GM19467 (cell line): ENCODE measurements around the gene EPB41.
"Not testable (repeated sequence)": the region's sequence is repeated elsewhere in the genome, so short reads cannot be mapped to it uniquely, and the experiment has no call there.

Experiments
- ATAC-seq: cut with Tn5 transposase; IDR thresholded peaks from one replicate; pipeline ENCODE4 v1.9.1; 2021; ENCODE audit warnings: mild to moderate bottlenecking, moderate library complexity; ENCODE audit not compliant: unreplicated experiment

Gene EPB41

GRCh38 chr1:28926629-28927265 is 12.4 kb downstream of the EPB41 start:
- peak; percentile 87 for ATAC-seq

DNA sequence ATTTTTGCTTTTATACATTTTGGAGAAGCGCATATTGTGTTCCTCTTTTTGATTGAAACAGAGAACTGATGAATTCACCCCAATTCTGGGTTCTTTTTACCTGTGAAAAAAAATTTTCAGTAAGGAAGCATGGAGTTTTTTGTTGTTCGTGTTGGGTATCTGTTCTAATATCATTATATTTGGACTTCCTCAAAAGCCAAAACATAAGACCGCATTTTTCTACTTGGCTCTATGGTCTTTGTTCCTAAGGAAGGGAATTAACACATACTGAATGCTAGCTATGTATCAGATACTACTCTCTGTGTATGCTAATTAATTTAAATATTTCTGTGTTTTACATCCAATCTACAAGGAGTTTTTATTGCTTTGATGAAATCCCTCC is 12.9 kb downstream of the EPB41 start:
- peak; percentile 9 for ATAC-seq

DNA sequence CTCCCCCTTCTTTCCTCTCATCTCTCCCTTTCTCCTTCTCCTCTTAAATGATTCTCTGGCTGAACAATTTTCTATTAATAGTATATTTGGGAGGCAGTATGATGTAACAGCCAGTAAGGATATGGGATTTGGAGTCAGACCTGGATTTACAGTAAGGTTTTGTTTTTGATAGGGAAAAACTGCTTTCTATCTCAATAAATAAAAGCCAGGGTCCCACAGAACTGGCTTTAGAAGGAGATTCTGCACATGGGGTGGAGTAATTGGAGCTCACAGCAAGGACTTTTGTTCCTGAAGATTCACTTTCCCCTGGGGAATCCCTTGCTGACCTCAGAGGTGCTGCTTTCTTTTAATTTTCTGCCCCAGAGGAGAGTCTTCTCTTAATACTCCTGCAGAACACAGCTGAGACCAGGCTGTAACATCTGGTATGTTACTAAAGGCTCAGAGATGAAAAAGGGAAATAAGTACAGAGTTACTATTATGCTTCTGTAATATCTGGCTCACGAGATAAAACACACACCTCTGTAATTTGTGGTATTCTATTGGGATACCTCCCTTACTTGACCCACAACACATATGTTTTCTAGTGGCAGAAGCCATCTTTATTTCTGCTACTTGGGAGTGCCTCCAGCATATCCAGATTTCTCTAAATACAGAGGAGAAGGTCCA is 13.4 kb downstream of the EPB41 start:
- no peak for ATAC-seq

DNA sequence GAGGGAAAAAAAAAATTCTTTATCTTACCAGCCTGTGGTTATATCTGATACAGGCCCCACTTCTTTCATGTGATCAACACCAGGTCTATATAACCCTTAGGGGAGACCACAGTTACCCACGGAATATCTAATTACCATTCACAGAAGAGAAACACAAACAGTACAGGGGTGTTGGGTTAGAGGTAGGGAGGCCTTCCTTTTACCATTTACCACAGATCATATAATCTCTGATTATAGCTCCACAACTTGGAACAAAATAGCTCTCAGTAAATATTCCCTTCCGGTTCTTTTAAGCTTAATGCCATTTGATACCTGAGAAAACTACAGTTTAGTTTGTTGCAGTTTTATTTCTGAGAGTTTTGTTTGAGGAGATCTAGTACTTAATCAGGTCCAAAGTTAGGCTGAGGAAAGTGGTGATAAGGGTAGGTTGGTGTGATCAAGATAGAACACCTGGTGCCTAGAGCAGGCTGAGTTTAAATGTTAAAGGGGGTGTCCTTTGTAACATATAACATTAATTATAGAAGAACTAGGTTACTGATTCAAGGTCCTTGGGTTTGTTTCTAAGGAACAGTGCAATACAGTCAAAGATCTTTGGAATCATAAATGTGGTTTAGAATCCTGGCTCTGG is 14.1 kb downstream of the EPB41 start:
- no peak for ATAC-seq

DNA sequence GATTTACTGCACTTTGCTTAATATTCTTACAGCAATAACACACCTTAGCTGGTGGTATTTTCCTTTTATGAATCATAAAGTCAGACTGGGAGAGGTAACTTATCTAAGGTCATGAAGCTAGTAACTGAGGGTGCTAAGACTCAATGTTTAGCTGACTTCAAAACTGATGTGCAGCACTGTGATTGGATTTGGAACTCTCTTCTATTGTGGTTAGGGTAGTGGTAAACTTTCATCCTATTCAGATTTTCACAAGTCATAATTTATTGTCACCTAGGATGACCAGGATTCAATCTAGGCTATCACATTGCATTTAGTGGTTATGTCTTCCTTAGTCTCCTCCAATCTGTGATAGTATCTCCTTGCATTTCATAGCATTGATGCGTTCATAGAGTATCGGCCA is 18.9 kb downstream of the EPB41 start:
- ATAC-seq = no peak

- ATAC-seq = no peak
Measured at GRCh38 chr1:28933918-28934317, 19.5 kb downstream of the EPB41 start.

GRCh38 chr1:28934676-28935075 is 20.3 kb downstream of the EPB41 start:
- no peak for ATAC-seq

DNA sequence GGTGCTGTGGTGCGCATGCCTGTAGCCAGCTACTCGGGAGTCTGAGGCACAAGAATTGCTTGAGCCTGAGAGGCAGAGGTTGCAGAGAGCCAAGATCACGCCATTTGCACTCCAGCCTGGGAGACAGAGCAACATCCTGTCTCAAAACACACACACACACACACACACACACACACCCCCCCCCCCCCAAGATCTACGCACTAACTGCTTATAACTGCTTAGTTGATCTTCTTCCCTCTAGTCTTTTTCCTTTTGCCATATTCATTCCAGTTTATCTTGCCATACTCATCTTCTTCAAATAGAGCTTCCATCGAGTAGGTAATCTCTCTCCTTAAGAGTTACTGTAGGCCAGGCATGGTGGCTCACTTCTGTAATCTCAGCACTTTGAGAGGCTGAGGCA is 20.9 kb downstream of the EPB41 start:
- no peak for ATAC-seq

- ATAC-seq = no peak
Measured at GRCh38 chr1:28936094-28936493, 21.7 kb downstream of the EPB41 start.

- no peak for ATAC-seq
Measured at GRCh38 chr1:28936528-28936927, 22.2 kb downstream of the EPB41 start.

GRCh38 chr1:28943581-28943980 is 29.2 kb downstream of the EPB41 start:
- not testable (repeated sequence) for ATAC-seq

GRCh38 chr1:28950006-28950405 is 35.6 kb downstream of the EPB41 start:
- no peak for ATAC-seq

GRCh38 chr1:28950449-28950848 is 36.1 kb downstream of the EPB41 start:
- no peak for ATAC-seq

DNA sequence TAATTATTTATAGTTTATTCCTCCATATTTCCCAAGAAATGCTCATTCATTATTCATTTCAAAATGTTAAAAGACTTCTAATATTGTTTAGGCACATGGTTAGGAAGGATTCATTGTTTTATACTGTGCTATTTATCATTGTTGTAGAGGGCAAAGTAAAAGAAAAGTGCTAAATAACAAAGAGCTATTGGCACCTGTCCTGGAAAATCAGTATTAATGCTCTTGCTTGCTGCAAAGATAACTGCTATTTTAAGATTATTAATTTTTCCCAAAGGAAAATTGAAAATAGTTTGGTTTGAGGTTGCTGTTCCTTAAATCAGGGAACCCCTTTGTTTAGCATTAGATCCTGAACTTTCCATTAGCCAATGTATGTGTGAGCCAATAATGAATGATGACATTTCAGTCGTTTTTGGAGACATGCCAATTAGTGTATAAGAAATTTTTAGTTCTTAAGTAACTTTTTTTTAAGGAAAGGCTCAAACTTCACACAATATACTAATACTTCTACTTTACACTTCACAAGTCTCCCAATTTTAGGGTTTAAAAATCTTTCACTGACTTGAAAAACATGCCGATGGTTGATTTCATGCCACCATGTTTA is 39.9 kb downstream of the EPB41 start:
- ATAC-seq = no peak

DNA sequence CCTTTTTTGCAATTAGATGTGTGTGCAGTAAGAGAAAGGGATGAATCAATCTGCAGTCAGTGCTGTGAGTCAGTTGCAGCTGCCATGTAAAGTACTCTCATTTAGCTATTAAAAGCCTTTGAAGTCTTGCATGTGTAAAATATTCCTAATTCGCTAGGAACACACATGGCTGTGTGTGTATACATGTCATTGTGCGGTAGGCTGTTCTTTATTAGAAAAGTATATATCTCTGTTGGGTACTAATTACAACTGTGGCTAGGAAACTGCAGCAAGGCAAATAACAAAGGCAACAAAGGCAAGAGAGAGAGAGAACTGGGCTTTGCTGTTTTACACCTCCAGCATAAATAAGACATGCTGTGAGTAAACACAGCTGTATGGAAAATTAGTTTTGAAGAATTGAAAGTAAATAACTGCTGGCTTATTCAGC is 41.7 kb downstream of the EPB41 start:
- no peak for ATAC-seq

- not testable (repeated sequence) for ATAC-seq
Measured at GRCh38 chr1:28962114-28962831, 47.9 kb downstream of the EPB41 start.

DNA sequence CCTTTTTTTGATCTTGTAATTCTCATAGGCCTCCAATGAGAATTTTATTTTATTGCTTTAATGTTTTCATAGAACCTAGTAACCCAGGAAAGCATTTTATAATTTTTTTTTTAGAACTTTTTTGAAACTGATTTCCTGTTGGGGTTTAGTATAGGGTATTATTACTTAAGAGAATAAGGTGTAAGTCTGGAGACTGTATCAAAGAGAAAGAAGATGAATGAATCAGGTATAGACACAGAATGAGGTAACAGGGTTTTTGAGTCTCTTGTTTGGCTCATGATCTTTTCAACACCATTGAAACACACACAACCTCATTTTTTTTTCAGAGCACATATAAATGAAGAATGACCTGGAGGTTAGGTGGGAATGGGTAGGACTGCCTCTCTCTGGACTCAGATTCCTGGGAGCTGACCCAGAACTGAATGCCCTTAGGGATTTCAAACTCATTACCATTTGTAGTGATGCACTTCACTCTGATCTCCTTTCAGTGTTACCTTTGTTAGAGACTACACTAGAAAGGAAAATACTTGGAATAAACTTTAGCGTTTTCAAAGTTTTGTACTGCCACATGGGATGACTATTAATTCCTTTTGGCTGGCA is 51.0 kb downstream of the EPB41 start:
- ATAC-seq = no peak

GRCh38 chr1:28966617-28967016 is 52.2 kb downstream of the EPB41 start:
- ATAC-seq = no peak

DNA sequence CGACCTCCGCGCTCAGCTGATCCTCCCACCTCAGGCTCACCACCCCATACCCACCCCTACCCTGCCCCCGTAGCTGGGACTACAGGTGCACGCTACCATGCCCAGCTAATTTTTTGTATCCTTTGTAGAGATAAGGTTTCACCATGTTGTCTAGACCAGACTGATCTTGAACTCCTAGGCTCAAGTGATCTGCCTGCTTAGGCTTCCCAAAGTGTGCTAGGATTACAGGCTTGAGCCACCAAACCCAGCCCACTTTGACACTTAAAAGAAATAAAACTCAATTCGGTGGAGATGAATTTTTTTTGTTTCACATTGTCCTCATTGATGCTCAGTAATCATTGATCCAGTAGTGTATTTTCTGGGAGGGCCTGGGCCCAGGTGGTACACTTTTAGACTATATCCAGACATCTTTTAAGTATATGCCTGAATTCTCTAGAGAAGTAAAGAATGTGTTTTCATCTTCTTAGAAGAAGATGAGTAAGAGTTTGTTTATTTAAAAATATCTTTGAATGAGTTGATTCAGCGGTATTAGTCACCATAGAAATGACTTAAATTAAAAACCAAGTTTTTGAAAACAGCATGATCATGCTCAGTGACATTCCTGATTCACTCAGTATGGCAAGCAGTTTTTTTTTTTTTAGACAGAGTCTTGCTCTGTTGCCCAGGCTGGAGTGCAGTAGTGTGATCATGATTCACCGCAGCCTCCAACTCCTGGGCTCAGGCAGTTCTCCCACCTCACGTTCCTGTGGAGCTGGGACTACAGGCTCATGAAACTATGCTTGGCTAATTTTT is 57.8 kb downstream of the EPB41 start:
- ATAC-seq = no peak
